Spleen (tissue), 11 donors: Measurements from ENCODE around the gene JPH4. TPM values are rescaled to one million over a fixed set of nuclear protein-coding genes. Genes with fewer than 3 reads are reported as not detected.

Experiments used
- DNase-seq: peaks from one replicate; pipeline ENCODE4 v3.0.0-alpha.2; 2020
- H3K27ac ChIP-seq, 8 donors: fragments of 200-600 bp; sonication (generic) in 7 of 8; 1 replicate in 4 of 8; 2 replicates in 4 of 8; pipeline versions ENCODE4 v1.5.0 to v1.8.0; 2016 to 2021; ENCODE audit warnings: inconsistent platforms in 4 of 8, mild to moderate bottlenecking in 4 of 8, moderate library complexity in 1 of 8
- H3K27me3 ChIP-seq, 7 donors: fragments of 200-600 bp; sonication (generic) in 6 of 7; replicated peaks in 1 of 7; 1 replicate in 4 of 7; 2 replicates in 3 of 7; pipeline versions ENCODE4 v1.5.0 to v1.8.0; 2016 to 2021; ENCODE audit warnings: inconsistent platforms in 3 of 7, mild to moderate bottlenecking in 1 of 7
- H3K36me3 ChIP-seq, 6 donors: fragments of 200-600 bp; sonication (generic) in 5 of 6; 1 replicate in 4 of 6; 2 replicates in 2 of 6; pipeline versions ENCODE4 v1.5.0 to v1.8.0; 2016 to 2021; ENCODE audit warnings: inconsistent platforms in 2 of 6
- H3K4me1 ChIP-seq, 6 donors: fragments of 200-600 bp; sonication (generic) in 5 of 6; 1 replicate in 3 of 6; 2 replicates in 3 of 6; pipeline versions ENCODE4 v1.5.0 to v1.8.0; 2016 to 2021; ENCODE audit warnings: inconsistent platforms in 3 of 6
- H3K4me3 ChIP-seq, 8 donors: fragments of 200-600 bp; sonication (generic) in 7 of 8; 1 replicate in 4 of 8; 2 replicates in 4 of 8; pipeline versions ENCODE4 v1.5.0 to v1.8.0; 2016 to 2021; ENCODE audit warnings: inconsistent platforms in 4 of 8, mild to moderate bottlenecking in 4 of 8, moderate library complexity in 2 of 8
- H3K9me3 ChIP-seq, 8 donors: fragments of 200-600 bp; sonication (generic) in 7 of 8; 1 replicate in 4 of 8; 2 replicates in 4 of 8; pipeline versions ENCODE4 v1.5.0 to v1.8.0; 2016 to 2021; ENCODE audit warnings: inconsistent platforms in 4 of 8
- CTCF ChIP-seq, 11 experiments: fragments of 200-600 bp in 7 of 11; fragments of 450-650 bp in 4 of 11; sonication (generic) in 4 of 11; IDR thresholded peaks in 8 of 11; conservative IDR thresholded peaks in 3 of 11; 1 replicate in 7 of 11; 2 replicates in 4 of 11; pipeline versions ENCODE4 v1.4.0 to v1.8.0; 2016 to 2021; ENCODE audit warnings: antibody characterized with exemption in 11 of 11, inconsistent platforms in 4 of 11, mild to moderate bottlenecking in 1 of 11
- POLR2A ChIP-seq, 3 donors: fragments of 450-650 bp; IDR thresholded peaks; one replicate each; pipeline ENCODE4 v1.5.1; 2017; ENCODE audit warnings: antibody characterized with exemption in 3 of 3, mild to moderate bottlenecking in 1 of 3
- POLR2AphosphoS5 ChIP-seq, 3 donors: sonication (generic); formaldehyde crosslinking; IDR thresholded peaks; one replicate each; pipeline ENCODE4 v1.5.1; 2017; ENCODE audit warnings: antibody characterized with exemption in 3 of 3
- WGBS, 5 donors: extraction: QIAGEN DNeasy Blood & Tissue Kit in 3 of 5; methylation state at CpG; one replicate each; pipeline versions ENCODE4 v1.1.5 to v1.1.7; 2013 to 2018; 5-methylcytosine and 5-hydroxymethylcytosine counted together
- intact Hi-C: fragments of 100-400 bp; cut with DNase I; formaldehyde crosslinking; loops from one replicate; pipeline ENCODE4 v1.15.0; 2023; ENCODE audit warnings: low total_unique reads
- polyA plus RNA-seq, 3 donors: library from polyadenylated mRNA; stranded (reverse); fragments of 200-250 nt; gene quantifications; one replicate each; pipeline ENCODE4 v1.2.1, GENCODE V29; 2013
- total RNA-seq, 7 donors: library from RNA; depleted of rRNA in 3 of 7; stranded (reverse); fragments of >200 nt in 3 of 7; fragmentation: NEBNext Ultra II Directional in 4 of 7; extraction: Animal tissue kit (Norgen Biotek cat#: 25700) in 4 of 7; gene quantifications; one replicate each; pipeline versions ENCODE4 v1.1.0 to v1.2.1, GENCODE V29; 2016 to 2021
- donor health status: healthy with polysubstance abuse.
- donor health status: DM: no; HTN: no; CAD: no; lungs with moderate emphysema.
- donor health status: DM: no; HTN: no; CAD: no.
- donor health status: Bipolar disorder and iron deficiency.
- donor health status: healthy.
- donor health status: DM: no; HTN: no; CAD: no.
- donor health status: DM: yes; HTN: yes; CAD: no.

Gene JPH4
- total and polyA plus RNA-seq, 10 donors, result 0.70 to 17.3 (median 3.8) TPM

GRCh38 chr14:23559010-23559925 lies 19.3 kb downstream of the JPH4 start:
- H3K36me3 ChIP-seq, result peaks cover 0 to 65% (median 54%) of the 10 kb centered on the region in 6 donors
- H3K4me3 ChIP-seq, result no peak overlapping the region
- H3K9me3 ChIP-seq, result no peaks in the 10 kb centered on the region
- WGBS, 5 donors, result 76 to 82% (median 80%) methylated on average over 21 of the region's 21 CpGs
- peaks cover 10 to 75% (median 39%) of the 10 kb centered on the region in 6 donors for H3K4me1 ChIP-seq
- peak overlapping the region in 1 of 8 donors; percentile 0 for H3K27ac ChIP-seq
- intact Hi-C loops, result no loop called here
- peak in 2 of 3 donors; percentile 24 to 31 for TF ChIP-seq POLR2AphosphoS5 (IDR thresholded peaks at IDR 0.05)
- TF ChIP-seq CTCF (IDR thresholded peaks at IDR 0.05 in 8 of 11, conservative IDR thresholded peaks at IDR 0.05 in 3 of 11), result peak; percentile 14 to 85 (median 69)
- TF ChIP-seq POLR2A (IDR thresholded peaks at IDR 0.05), result no peak
- DNase-seq, result peak; percentile 88
- no peaks in the 10 kb centered on the region for H3K27me3 ChIP-seq

DNA sequence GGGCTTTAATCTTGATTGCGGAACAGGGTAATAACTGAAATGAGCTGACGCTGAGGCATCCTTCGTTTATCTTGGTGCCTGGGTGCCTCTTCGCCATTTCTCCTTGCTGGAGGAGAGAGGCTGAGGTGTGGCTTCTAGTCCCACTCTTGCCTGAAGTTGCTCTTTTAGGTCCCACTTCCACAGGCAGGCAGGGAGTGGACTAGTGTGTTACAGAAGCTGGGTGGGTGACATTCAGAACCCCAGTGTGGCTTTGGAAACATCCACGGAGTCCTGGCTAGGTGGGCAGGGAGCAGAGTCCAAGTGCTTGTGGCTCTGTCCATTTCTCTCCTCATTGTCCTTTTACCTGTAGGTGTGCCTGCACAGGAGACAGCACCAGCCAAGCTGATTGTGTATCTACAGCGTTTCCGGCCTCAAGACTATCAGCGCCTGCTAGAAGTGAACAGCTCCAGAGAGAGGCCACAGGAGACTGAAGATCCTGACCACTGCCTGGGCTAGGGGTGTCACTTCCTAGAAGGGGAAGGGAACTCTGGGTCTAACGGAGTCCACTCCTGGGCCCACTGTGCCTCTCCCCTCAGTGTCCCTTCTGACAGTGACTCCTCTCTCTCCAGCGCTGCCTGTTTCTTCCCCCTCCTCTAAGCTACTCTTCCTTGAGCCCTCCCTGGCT lies 20.1 kb downstream of the JPH4 start:
- no peak for DNase-seq
- no peaks in the 10 kb centered on the region for H3K27me3 ChIP-seq
- intact Hi-C loops, result no loop called here
- 89 to 96% (median 91%) methylated on average over 10 of the region's 10 CpGs for WGBS, 5 donors
- H3K27ac ChIP-seq, result peak overlapping the region in 2 of 8 donors; percentile 96 to 99
- no peak overlapping the region for H3K4me3 ChIP-seq
- TF ChIP-seq CTCF (IDR thresholded peaks at IDR 0.05 in 8 of 11, conservative IDR thresholded peaks at IDR 0.05 in 3 of 11) (no peak), POLR2AphosphoS5 (IDR thresholded peaks at IDR 0.05) (no peak), POLR2A (IDR thresholded peaks at IDR 0.05) (no peak)
- no peaks in the 10 kb centered on the region for H3K9me3 ChIP-seq
- peaks cover 10 to 69% (median 38%) of the 10 kb centered on the region in 6 donors for H3K4me1 ChIP-seq
- H3K36me3 ChIP-seq, result peaks cover 0 to 57% (median 47%) of the 10 kb centered on the region in 6 donors

DNA sequence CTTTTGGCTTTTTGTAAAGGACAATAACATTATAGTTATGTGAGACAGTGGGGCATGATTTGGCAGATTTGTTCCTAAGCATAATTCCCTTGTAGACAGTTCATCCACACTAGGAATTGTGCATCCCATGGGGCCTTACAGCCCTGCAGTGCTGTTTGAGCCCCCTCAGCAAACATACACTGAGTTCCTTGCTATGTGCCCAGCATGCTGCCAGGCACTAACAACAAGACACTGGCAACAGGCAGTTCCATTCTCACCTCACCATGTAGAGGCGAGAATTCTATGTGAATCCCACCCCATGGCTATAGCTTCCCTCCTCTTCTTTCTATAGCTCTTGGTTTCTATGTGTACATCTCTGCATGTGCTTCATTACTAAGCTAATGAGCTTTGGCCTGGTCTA lies 20.6 kb downstream of the JPH4 start:
- Histone ChIP-seq H3K4me3 (no peak overlapping the region), H3K27me3 (no peaks in the 10 kb centered on the region), H3K4me1 (peaks cover 10 to 63% (median 35%) of the 10 kb centered on the region in 6 donors), H3K9me3 (no peaks in the 10 kb centered on the region), H3K27ac (peak overlapping the region in 3 of 8 donors; percentile 96 to 99 (median 97)), H3K36me3 (peaks cover 0 to 52% (median 42%) of the 10 kb centered on the region in 6 donors)
- TF ChIP-seq POLR2A (IDR thresholded peaks at IDR 0.05) (no peak), CTCF (IDR thresholded peaks at IDR 0.05 in 8 of 11, conservative IDR thresholded peaks at IDR 0.05 in 3 of 11) (no peak), POLR2AphosphoS5 (IDR thresholded peaks at IDR 0.05) (no peak)
- 90 to 100% (median 100%) methylated on average over 1 of the region's 1 CpG for WGBS, 5 donors
- DNase-seq, result no peak
- intact Hi-C loops, result no loop called here
